Activated CD8-positive, alpha-beta T cell treated with anti-CD3 and anti-CD28 coated beads, Interleukin-2, amount 10 ng/mL, durations not matched to agents 7 days and 5 days (primary cell): ENCODE data around the gene ALDH1A2. TPM values are rescaled to one million over a fixed set of nuclear protein-coding genes. Genes with fewer than 3 reads are reported as not detected.

Experiments used
- ATAC-seq: fragments of 150-1000 bp; cut with Tn5 transposase; one replicate; pipeline ENCODE4 v1.10.0; 2021; ENCODE audit warnings: moderate library complexity
- CTCF ChIA-PET: fragments of 350-600 bp; sonication (Branson Sonifier 250); formaldehyde crosslinking; loops from one replicate; lab custom pipeline; 2021; ENCODE audit warnings: antibody characterized with exemption; lab: Charles Lee
- POLR2A ChIA-PET: fragments of 350-600 bp; sonication (Branson Sonifier 250); formaldehyde crosslinking; loops from one replicate; lab custom pipeline; 2021; ENCODE audit warnings: antibody characterized with exemption; lab: Charles Lee
- DNase-seq: peaks from one replicate; pipeline ENCODE4 v3.0.0-alpha.2; 2020
- H3K27ac Mint-ChIP-seq: one replicate; pipeline ENCODE4 v1.8.0; 2021; ENCODE audit warnings: mild to moderate bottlenecking, mixed read lengths
- H3K27me3 Mint-ChIP-seq: one replicate; pipeline ENCODE4 v1.8.0; 2021; ENCODE audit warnings: low read depth, mixed read lengths
- H3K36me3 Mint-ChIP-seq: one replicate; pipeline ENCODE4 v1.8.0; 2021; ENCODE audit warnings: low read depth, mixed read lengths
- H3K4me1 Mint-ChIP-seq: one replicate; pipeline ENCODE4 v1.8.0; 2021; ENCODE audit warnings: low read depth, mixed read lengths
- H3K4me3 Mint-ChIP-seq: one replicate; pipeline ENCODE4 v1.8.0; 2021; ENCODE audit warnings: mild to moderate bottlenecking, mixed read lengths
- H3K9me3 Mint-ChIP-seq: one replicate; pipeline ENCODE4 v1.8.0; 2022; ENCODE audit warnings: mixed read lengths; ENCODE audit not compliant: insufficient read depth
- total RNA-seq, 2 experiments: library from RNA; stranded (reverse); gene quantifications; one replicate each; pipeline ENCODE4 v1.2.3, GENCODE V29; 2021

The ALDH1A2 gene
- total RNA-seq, 2 experiments from 2014 or later = not detected

DNA sequence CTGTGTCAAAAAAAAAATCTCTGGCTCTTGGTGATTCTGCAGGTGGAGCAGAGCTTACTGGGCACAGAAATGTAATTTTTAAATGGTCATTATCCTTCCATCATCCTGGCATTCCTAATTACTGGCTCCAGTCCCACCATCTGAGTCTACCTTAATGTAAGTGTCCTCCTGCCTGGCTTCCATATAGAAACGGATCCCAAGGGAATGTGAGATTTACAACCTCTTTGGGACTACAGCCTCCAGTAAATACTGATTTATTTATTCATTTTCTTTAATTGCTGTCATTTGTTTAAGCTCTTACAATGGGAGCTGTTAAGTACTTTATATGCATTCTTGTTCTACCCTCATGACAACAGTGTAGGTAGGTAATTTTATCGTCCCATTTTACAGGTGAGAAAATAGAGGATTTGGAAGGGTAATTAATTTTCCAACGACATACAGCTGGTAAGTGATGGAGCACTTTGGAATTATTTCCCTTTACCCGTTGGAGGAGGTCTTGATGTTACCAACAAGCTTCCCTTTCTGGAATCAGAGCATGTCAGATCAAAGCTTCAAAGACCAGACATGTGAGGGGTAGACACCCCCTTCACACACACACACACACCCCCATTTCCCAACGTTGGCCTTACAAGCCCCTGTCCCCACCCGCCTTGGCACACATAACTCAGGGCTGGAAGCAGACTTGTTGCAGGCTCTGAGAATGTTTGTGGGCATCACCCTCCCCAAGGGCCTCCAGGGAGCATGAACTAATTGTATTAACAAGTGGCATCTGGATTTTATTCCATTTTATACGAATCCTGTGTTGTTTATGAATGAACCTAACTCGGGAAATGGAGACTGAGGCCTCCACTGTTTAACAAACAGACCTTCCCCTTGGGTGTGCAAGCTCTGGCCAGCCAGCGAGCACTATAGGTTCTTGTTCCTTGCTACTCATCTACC is 116.9 kb downstream of the ALDH1A2 start:
- DNase-seq (no peak), ATAC-seq (no peak)
- no peaks in the 10 kb centered on the region for H3K4me1 Mint-ChIP-seq
- ChIA-PET CTCF (interaction anchor here (1.4 kb wide), 1 partner anchor 122 kb away, joined by 3 read pairs; no protein-coding TSS in a partner anchor), POLR2A (no interaction called here)
- no peak overlapping the region for H3K4me3 Mint-ChIP-seq
- H3K36me3 Mint-ChIP-seq = no peaks in the 10 kb centered on the region
- H3K9me3 Mint-ChIP-seq = no peaks in the 10 kb centered on the region
- peaks cover 6% of the 10 kb centered on the region for H3K27me3 Mint-ChIP-seq
- no peak overlapping the region for H3K27ac Mint-ChIP-seq

DNA sequence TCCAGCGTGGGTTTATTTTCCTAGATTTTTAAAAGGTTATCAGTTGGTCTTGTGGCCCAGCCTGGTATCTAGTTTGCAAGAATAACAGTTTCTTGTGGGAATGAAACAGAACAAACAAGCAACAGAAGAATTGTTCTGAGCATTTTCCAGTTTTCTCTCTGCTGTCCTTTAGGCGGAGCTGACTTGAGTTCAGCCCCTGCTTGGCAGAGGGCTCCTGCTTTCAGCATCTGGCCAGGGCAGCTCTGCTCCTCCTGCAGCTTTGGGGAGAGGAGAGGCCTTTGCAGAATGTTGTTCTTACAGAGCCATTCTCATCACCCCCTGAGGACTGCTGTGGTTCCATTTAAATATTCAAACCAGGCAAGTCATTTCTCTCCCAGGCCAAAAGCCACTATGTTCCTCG is 117.7 kb downstream of the ALDH1A2 start:
- Mint-ChIP-seq H3K36me3 (no peaks in the 10 kb centered on the region), H3K27ac (no peak overlapping the region), H3K4me1 (no peaks in the 10 kb centered on the region), H3K4me3 (no peak overlapping the region), H3K27me3 (peaks cover 5% of the 10 kb centered on the region), H3K9me3 (no peaks in the 10 kb centered on the region)
- DNase-seq = no peak
- POLR2A ChIA-PET = no interaction called here
- no peak for ATAC-seq
- CTCF ChIA-PET = interaction anchor here (1.4 kb wide), 1 partner anchor 123 kb away, joined by 3 read pairs; no protein-coding TSS in a partner anchor

DNA sequence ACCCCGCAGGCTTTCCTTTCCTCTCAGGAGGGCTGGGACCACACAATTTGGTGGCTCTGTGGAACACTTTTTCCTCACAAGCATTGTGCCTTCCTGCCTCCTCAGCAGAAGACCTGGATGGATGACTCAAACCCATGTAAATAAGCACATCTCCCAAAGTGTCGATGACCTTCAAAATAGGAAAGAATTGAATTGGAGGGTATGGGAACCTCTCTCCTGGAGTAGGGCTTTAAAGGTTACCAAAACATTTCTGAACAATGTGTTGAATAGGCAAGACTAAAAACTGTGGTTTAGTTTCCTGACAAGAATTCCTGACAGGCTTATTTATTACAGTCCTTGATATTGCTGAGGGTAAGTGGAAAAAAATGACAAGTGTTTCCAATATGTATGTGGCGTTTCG is 118.2 kb downstream of the ALDH1A2 start:
- H3K27me3 Mint-ChIP-seq = peaks cover 5% of the 10 kb centered on the region
- ChIA-PET POLR2A (no interaction called here), CTCF (no interaction called here)
- no peak overlapping the region for H3K27ac Mint-ChIP-seq
- no peaks in the 10 kb centered on the region for H3K9me3 Mint-ChIP-seq
- no peak overlapping the region for H3K4me3 Mint-ChIP-seq
- no peak for ATAC-seq
- DNase-seq = no peak
- no peaks in the 10 kb centered on the region for H3K4me1 Mint-ChIP-seq
- H3K36me3 Mint-ChIP-seq = no peaks in the 10 kb centered on the region

DNA sequence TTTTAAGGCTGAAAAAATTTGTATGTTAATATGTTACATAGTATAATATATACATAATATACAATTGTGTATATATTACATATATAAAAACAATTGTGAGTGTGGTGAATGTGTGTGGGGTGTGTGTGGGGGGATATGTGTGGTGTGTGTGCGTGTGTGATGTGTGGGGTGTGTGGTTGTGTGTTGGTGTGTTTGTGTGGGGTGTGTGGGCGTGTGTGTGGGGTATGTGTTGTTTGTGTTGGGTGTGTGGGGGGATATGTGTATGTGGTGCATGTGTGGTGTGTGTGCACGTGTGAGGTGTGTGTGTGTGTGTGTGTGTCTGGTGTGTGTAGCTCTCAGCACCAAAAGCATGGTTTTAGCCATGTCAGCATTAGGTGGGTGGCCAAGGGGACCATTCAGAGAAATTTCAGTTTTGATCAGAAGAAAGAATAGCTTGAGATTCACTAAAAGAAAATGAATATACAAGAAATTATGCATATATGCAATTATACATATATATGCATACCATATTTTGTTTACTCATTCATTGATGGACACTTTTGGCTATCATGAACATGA is 118.9 kb downstream of the ALDH1A2 start:
- ATAC-seq (no peak), DNase-seq (no peak)
- Mint-ChIP-seq H3K27ac (no peak overlapping the region), H3K36me3 (no peaks in the 10 kb centered on the region), H3K4me3 (no peak overlapping the region), H3K27me3 (peaks cover 11% of the 10 kb centered on the region), H3K4me1 (no peaks in the 10 kb centered on the region), H3K9me3 (no peaks in the 10 kb centered on the region)
- ChIA-PET POLR2A (no interaction called here), CTCF (no interaction called here)

GRCh38 chr15:57945616-57946015 is 119.9 kb downstream of the ALDH1A2 start:
- Mint-ChIP-seq H3K36me3 (no peaks in the 10 kb centered on the region), H3K27me3 (peaks cover 12% of the 10 kb centered on the region), H3K4me1 (no peaks in the 10 kb centered on the region), H3K4me3 (no peak overlapping the region), H3K9me3 (no peaks in the 10 kb centered on the region), H3K27ac (no peak overlapping the region)
- ChIA-PET POLR2A (no interaction called here), CTCF (no interaction called here)
- ATAC-seq = no peak
- DNase-seq = no peak

DNA sequence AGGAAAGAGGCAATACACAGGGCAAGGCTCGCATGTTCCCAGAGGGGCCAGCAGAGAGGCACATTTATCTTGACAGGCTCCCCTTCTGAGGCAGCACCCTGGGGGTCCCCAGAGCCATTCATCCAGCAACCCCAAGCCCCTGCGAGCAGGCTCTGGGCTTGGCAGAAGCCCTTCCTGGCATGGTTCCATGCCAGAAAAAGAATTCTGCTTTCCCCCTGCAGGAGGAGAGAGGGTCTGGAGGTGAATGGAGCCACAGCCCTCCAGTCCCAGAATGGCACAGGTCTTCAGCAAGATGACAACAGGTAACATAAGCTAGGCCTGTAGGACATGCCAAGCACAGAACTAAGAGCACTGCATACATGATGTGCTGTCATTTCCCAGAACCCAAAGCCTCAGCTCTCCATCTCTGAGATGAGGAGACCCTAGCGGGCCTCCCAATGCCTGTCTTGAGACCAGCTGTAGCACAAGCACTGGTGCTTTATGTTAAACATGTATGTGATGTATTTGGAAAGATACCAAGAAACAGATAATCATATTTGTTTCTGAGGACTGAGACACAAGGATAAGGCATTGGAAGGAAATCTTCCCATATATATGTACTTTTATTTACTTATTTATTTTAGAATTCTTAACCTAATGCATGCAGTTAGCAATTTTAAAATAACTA is 121.6 kb downstream of the ALDH1A2 start:
- H3K27me3 Mint-ChIP-seq = peaks cover 20% of the 10 kb centered on the region
- ATAC-seq = no peak
- H3K4me3 Mint-ChIP-seq = no peak overlapping the region
- ChIA-PET POLR2A (no interaction called here), CTCF (no interaction called here)
- no peaks in the 10 kb centered on the region for H3K36me3 Mint-ChIP-seq
- H3K9me3 Mint-ChIP-seq = no peaks in the 10 kb centered on the region
- H3K27ac Mint-ChIP-seq = no peak overlapping the region
- DNase-seq = no peak
- H3K4me1 Mint-ChIP-seq = no peaks in the 10 kb centered on the region

GRCh38 chr15:57943171-57943570 is 122.3 kb downstream of the ALDH1A2 start:
- no peaks in the 10 kb centered on the region for H3K36me3 Mint-ChIP-seq
- CTCF ChIA-PET = interaction anchor here (1.1 to 1.5 kb wide), 2 partner anchors 123 to 192 kb away, joined by 3 to 4 read pairs; no protein-coding TSS in a partner anchor
- H3K9me3 Mint-ChIP-seq = no peaks in the 10 kb centered on the region
- H3K27me3 Mint-ChIP-seq = peaks cover 26% of the 10 kb centered on the region
- H3K4me3 Mint-ChIP-seq = no peak overlapping the region
- H3K27ac Mint-ChIP-seq = no peak overlapping the region
- POLR2A ChIA-PET = no interaction called here
- no peaks in the 10 kb centered on the region for H3K4me1 Mint-ChIP-seq
- DNase-seq (no peak), ATAC-seq (no peak)

DNA sequence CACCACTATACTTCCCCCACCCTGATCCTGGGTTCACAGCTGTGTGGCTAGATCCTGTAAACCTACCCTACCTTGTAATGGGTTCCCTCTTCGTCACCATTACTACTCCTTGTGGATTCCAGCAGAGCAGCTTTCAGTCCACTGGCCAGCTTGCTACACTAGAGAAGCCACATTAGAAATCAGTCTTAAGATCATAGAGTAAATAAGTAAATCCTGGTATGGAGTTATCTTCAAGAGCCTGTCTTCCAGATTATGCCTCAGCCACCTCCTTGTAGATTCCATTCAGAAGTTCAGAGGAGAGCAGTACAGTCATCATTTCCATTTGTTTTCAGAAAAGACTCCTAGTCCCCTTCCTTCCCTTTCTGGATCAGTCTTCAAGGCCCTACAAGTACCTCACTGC is 123.7 kb downstream of the ALDH1A2 start:
- DNase-seq = no peak
- Mint-ChIP-seq H3K4me1 (no peaks in the 10 kb centered on the region), H3K36me3 (no peaks in the 10 kb centered on the region), H3K4me3 (no peak overlapping the region), H3K9me3 (no peaks in the 10 kb centered on the region), H3K27me3 (peaks cover 38% of the 10 kb centered on the region), H3K27ac (no peak overlapping the region)
- CTCF ChIA-PET = interaction anchor here (1.5 kb wide), 1 partner anchor 191 kb away, joined by 4 read pairs; no protein-coding TSS in a partner anchor
- POLR2A ChIA-PET = no interaction called here
- ATAC-seq = no peak

GRCh38 chr15:57932348-57932747 is 133.2 kb downstream of the ALDH1A2 start:
- ATAC-seq (no peak), DNase-seq (no peak)
- no peaks in the 10 kb centered on the region for H3K9me3 Mint-ChIP-seq
- H3K27ac Mint-ChIP-seq = no peak overlapping the region
- no peaks in the 10 kb centered on the region for H3K4me1 Mint-ChIP-seq
- no peaks in the 10 kb centered on the region for H3K36me3 Mint-ChIP-seq
- ChIA-PET CTCF (no interaction called here), POLR2A (interaction anchor here (0.6 kb wide), 1 partner anchor 17 kb away, joined by 4 read pairs; no protein-coding TSS in a partner anchor)
- no peak overlapping the region for H3K4me3 Mint-ChIP-seq
- H3K27me3 Mint-ChIP-seq = peaks cover 26% of the 10 kb centered on the region

DNA sequence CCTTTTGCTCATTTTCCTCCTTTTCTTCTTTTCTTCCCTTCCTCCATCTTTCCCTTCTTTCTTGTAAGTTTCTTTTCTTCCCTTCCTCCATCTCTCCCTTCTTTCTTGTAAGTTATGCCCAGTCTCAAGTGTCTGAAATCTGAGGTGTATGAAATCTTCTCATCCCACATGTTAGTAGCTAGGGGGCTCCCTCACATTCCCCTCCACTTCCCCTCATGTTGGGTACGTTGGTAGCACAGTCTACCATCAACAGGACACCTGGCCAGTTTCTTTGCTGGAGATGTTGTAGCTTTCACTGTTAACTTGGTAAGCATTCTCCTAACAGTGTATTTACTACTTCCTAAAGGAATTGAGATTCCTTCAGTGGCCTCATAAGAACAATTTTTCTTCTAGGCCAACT is 133.9 kb downstream of the ALDH1A2 start:
- Mint-ChIP-seq H3K4me1 (no peaks in the 10 kb centered on the region), H3K9me3 (no peaks in the 10 kb centered on the region), H3K27me3 (peaks cover 22% of the 10 kb centered on the region), H3K4me3 (no peak overlapping the region), H3K36me3 (no peaks in the 10 kb centered on the region), H3K27ac (no peak overlapping the region)
- POLR2A ChIA-PET = no interaction called here
- CTCF ChIA-PET = no interaction called here
- ATAC-seq = no peak
- no peak for DNase-seq

- Mint-ChIP-seq H3K36me3 (no peaks in the 10 kb centered on the region), H3K4me1 (no peaks in the 10 kb centered on the region), H3K27me3 (peaks cover 16% of the 10 kb centered on the region), H3K4me3 (no peak overlapping the region), H3K27ac (no peak overlapping the region), H3K9me3 (no peaks in the 10 kb centered on the region)
- ATAC-seq = no peak
- ChIA-PET CTCF (no interaction called here), POLR2A (no interaction called here)
- DNase-seq = no peak
Observed at GRCh38 chr15:57927091-57927631, 138.3 kb downstream of the ALDH1A2 start.
